HepG2 (cell line): ENCODE results near the gene TRMT10C. TPM values are rescaled to one million over a fixed set of nuclear protein-coding genes. Genes with fewer than 3 reads are reported as not detected.

Experiments used
- ARNT2 ChIP-seq: sonication (generic); formaldehyde crosslinking; IDR thresholded peaks from 2 replicates; pipeline ENCODE4 v1.8.0; 2022; ENCODE audit warnings: mild to moderate bottlenecking, low read depth, missing genetic modification reagents, moderate library complexity
- BHLHE40 ChIP-seq: IDR thresholded peaks from 2 replicates; pipeline ENCODE4 v1.6.1; 2011; ENCODE audit warnings: low read length, improper control_type of control experiment
- CCAR2 ChIP-seq: fragments of 200-400 bp; formaldehyde crosslinking; optimal IDR thresholded peaks from 2 replicates; pipeline ENCODE3; 2018; ENCODE audit warnings: low read depth, mild to moderate bottlenecking, low read length, moderate library complexity
- GABPB1 ChIP-seq: IDR thresholded peaks from 2 replicates; pipeline ENCODE4 v1.6.1; 2016; ENCODE audit warnings: mild to moderate bottlenecking, missing genetic modification reagents, moderate library complexity, missing compliant biosample characterization
- HNRNPL ChIP-seq: fragments of 200-400 bp; formaldehyde crosslinking; IDR thresholded peaks from 2 replicates; pipeline ENCODE4 v1.6.1; 2017; ENCODE audit warnings: mild to moderate bottlenecking, low read depth, low read length
- HNRNPLL ChIP-seq: fragments of 200-400 bp; formaldehyde crosslinking; IDR thresholded peaks from 2 replicates; pipeline ENCODE4 v1.6.1; 2017; ENCODE audit warnings: mild to moderate bottlenecking, low read depth, low read length; ENCODE audit not compliant: poor library complexity, severe bottlenecking
- MLLT10 ChIP-seq: sonication (generic); formaldehyde crosslinking; IDR thresholded peaks from 2 replicates; pipeline ENCODE4 v1.4.0; 2020; ENCODE audit warnings: missing genetic modification reagents
- NFKB2 ChIP-seq: sonication (generic); formaldehyde crosslinking; IDR thresholded peaks from 2 replicates; pipeline ENCODE4 v1.4.0; 2020; ENCODE audit warnings: missing genetic modification reagents, borderline replicate concordance
- NKX3-1 ChIP-seq: sonication (generic); formaldehyde crosslinking; IDR thresholded peaks from 2 replicates; pipeline ENCODE4 v1.5.0; 2020; ENCODE audit warnings: missing genetic modification reagents
- RBFOX2 ChIP-seq: fragments of 200-400 bp; formaldehyde crosslinking; IDR thresholded peaks from 2 replicates; pipeline ENCODE4 v1.6.1; 2017; ENCODE audit warnings: low read depth, mild to moderate bottlenecking, low read length
- TFDP2 ChIP-seq: sonication (generic); formaldehyde crosslinking; IDR thresholded peaks from 2 replicates; pipeline ENCODE4 v1.4.0; 2020; ENCODE audit warnings: missing genetic modification reagents
- TSC22D2 ChIP-seq: sonication (generic); formaldehyde crosslinking; IDR thresholded peaks from 2 replicates; pipeline ENCODE4 v1.5.1; 2020; ENCODE audit warnings: missing genetic modification reagents, mild to moderate bottlenecking, borderline replicate concordance
- ZKSCAN1 ChIP-seq: fragments of 150-350 bp; IDR thresholded peaks from 2 replicates; pipeline ENCODE4 v1.6.1; 2014; ENCODE audit warnings: low read length
- ZMAT5 ChIP-seq: sonication (generic); formaldehyde crosslinking; IDR thresholded peaks from 2 replicates; pipeline ENCODE4 v1.5.0; 2020; ENCODE audit warnings: mild to moderate bottlenecking, low read depth, missing genetic modification reagents, borderline replicate concordance
- ZNF446 ChIP-seq: sonication (generic); formaldehyde crosslinking; IDR thresholded peaks from 2 replicates; pipeline ENCODE4 v1.5.0; 2020; ENCODE audit warnings: mild to moderate bottlenecking, missing genetic modification reagents
- ZNF616 ChIP-seq: sonication (generic); formaldehyde crosslinking; IDR thresholded peaks from 2 replicates; pipeline ENCODE4 v1.5.0; 2020; ENCODE audit warnings: low read depth, mild to moderate bottlenecking, missing genetic modification reagents
- ZNF879 ChIP-seq: sonication (generic); formaldehyde crosslinking; IDR thresholded peaks from 2 replicates; pipeline ENCODE4 v1.8.1; 2023; ENCODE audit warnings: missing genetic modification reagents
- polyA plus RNA-seq, 8 experiments: library from polyadenylated mRNA; depleted of rRNA in 3 of 8; stranded (reverse) in 7 of 8; unstranded in 1 of 8; fragments of >200 nt; fragmentation: Illumina TruSeq in 4 of 8; extraction: Trizol in 4 of 8; gene quantifications; 2 replicates each; pipeline versions ENCODE4 v1.2.1 to v1.2.3, GENCODE V29; 2011 to 2016; ENCODE audit warnings: low read depth in 4 of 8, missing spikeins in 1 of 8, mixed read lengths in 1 of 8; ENCODE audit not compliant: insufficient read depth in 1 of 8
- total RNA-seq, 5 experiments: library from RNA; depleted of rRNA; stranded (reverse); fragments of >200 nt; fragmentation: Illumina TruSeq; extraction: Trizol; gene quantifications; 2 replicates each; pipeline ENCODE4 v1.2.3, GENCODE V29; 2016; ENCODE audit warnings: low read depth in 1 of 5
- TF ChIP-seq, protein P1 (sequence below): sonication (generic); formaldehyde crosslinking; IDR thresholded peaks from 2 replicates; pipeline ENCODE4 v1.5.1; 2020; ENCODE audit warnings: missing genetic modification reagents, mild to moderate bottlenecking, borderline replicate concordance
- TF ChIP-seq, protein P2 (sequence below): sonication (generic); formaldehyde crosslinking; IDR thresholded peaks from 2 replicates; pipeline ENCODE4 v1.8.0; 2022; ENCODE audit warnings: mild to moderate bottlenecking, missing genetic modification reagents
- TF ChIP-seq, protein P3 (sequence below): sonication (generic); formaldehyde crosslinking; IDR thresholded peaks from 2 replicates; pipeline ENCODE4; 2020; ENCODE audit warnings: missing genetic modification reagents, mild to moderate bottlenecking, borderline replicate concordance

Gene TRMT10C
- total and polyA plus RNA-seq, 2 of the 13 experiments (the other 11 are each of a cell fraction or from before 2014, with no cell fraction given), result 10.8 to 39.2 TPM

- TF ChIP-seq TFDP2 (CRISPR knock-in tag) (no peak; the same call in 1 of the 2 replicates), MLLT10 (CRISPR knock-in tag) (no peak), ARNT2 (CRISPR knock-in tag) (0 out of 2 replicates have a peak, but pooled peaks have one; percentile 40), RBFOX2 (peak; percentile 74), CCAR2 (no peak), HNRNPLL (peak; percentile 63), ZNF879 (CRISPR knock-in tag) (no peak), NFKB2 (CRISPR knock-in tag) (peak; percentile 69; the same call in 1 of the 2 replicates), NKX3-1 (CRISPR knock-in tag) (0 out of 2 replicates have a peak, but pooled peaks have one; percentile 62), ZKSCAN1 (no peak), ZNF446 (CRISPR knock-in tag) (peak; percentile 86; the same call in 1 of the 2 replicates), BHLHE40 (no peak), ZMAT5 (CRISPR knock-in tag) (no peak), ZNF616 (no peak), GABPB1 (CRISPR knock-in tag) (no peak), HNRNPL (0 out of 2 replicates have a peak, but pooled peaks have one; percentile 29), TSC22D2 (no peak)
- TF ChIP-seq, protein P1, sequence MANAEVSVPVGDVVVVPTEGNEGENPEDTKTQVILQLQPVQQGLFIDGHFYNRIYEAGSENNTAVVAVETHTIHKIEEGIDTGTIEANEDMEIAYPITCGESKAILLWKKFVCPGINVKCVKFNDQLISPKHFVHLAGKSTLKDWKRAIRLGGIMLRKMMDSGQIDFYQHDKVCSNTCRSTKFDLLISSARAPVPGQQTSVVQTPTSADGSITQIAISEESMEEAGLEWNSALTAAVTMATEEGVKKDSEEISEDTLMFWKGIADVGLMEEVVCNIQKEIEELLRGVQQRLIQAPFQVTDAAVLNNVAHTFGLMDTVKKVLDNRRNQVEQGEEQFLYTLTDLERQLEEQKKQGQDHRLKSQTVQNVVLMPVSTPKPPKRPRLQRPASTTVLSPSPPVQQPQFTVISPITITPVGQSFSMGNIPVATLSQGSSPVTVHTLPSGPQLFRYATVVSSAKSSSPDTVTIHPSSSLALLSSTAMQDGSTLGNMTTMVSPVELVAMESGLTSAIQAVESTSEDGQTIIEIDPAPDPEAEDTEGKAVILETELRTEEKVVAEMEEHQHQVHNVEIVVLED (CRISPR knock-in tag), result no peak
- TF ChIP-seq, protein P2, sequence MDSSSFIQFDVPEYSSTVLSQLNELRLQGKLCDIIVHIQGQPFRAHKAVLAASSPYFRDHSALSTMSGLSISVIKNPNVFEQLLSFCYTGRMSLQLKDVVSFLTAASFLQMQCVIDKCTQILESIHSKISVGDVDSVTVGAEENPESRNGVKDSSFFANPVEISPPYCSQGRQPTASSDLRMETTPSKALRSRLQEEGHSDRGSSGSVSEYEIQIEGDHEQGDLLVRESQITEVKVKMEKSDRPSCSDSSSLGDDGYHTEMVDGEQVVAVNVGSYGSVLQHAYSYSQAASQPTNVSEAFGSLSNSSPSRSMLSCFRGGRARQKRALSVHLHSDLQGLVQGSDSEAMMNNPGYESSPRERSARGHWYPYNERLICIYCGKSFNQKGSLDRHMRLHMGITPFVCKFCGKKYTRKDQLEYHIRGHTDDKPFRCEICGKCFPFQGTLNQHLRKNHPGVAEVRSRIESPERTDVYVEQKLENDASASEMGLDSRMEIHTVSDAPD (CRISPR knock-in tag), result no peak
- TF ChIP-seq, protein P3, sequence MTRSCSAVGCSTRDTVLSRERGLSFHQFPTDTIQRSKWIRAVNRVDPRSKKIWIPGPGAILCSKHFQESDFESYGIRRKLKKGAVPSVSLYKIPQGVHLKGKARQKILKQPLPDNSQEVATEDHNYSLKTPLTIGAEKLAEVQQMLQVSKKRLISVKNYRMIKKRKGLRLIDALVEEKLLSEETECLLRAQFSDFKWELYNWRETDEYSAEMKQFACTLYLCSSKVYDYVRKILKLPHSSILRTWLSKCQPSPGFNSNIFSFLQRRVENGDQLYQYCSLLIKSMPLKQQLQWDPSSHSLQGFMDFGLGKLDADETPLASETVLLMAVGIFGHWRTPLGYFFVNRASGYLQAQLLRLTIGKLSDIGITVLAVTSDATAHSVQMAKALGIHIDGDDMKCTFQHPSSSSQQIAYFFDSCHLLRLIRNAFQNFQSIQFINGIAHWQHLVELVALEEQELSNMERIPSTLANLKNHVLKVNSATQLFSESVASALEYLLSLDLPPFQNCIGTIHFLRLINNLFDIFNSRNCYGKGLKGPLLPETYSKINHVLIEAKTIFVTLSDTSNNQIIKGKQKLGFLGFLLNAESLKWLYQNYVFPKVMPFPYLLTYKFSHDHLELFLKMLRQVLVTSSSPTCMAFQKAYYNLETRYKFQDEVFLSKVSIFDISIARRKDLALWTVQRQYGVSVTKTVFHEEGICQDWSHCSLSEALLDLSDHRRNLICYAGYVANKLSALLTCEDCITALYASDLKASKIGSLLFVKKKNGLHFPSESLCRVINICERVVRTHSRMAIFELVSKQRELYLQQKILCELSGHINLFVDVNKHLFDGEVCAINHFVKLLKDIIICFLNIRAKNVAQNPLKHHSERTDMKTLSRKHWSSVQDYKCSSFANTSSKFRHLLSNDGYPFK (CRISPR knock-in tag), result no peak; the same call in 1 of the 2 replicates
Measured at GRCh38 chr3:101574388-101575112, 12.9 kb downstream of the TRMT10C start (continued).
